Trophoblast cell (in vitro differentiated cells and primary cell): ENCODE measurements around the gene DLGAP1.

Experiments
- DNase-seq, 2 donors: peaks; one replicate each; pipeline ENCODE4 v3.0.0-alpha.2; 2016
- H2AFZ ChIP-seq: 2 replicates; pipeline ENCODE4 v1.6.1; 2013; ENCODE audit warnings: low read length, moderate library complexity, mild to moderate bottlenecking; ENCODE audit not compliant: insufficient read depth, poor library complexity
- H2AK5ac ChIP-seq: 2 replicates; pipeline ENCODE4 v1.6.1; 2013; ENCODE audit warnings: mild to moderate bottlenecking, low read length
- H2BK120ac ChIP-seq: 2 replicates; pipeline ENCODE4 v1.6.1; 2013; ENCODE audit warnings: low read length, mild to moderate bottlenecking, moderate library complexity; ENCODE audit not compliant: insufficient read depth, poor library complexity
- H2BK12ac ChIP-seq: 2 replicates; pipeline ENCODE4 v1.6.1; 2013; ENCODE audit warnings: mild to moderate bottlenecking, low read length, moderate library complexity
- H2BK5ac ChIP-seq: 2 replicates; pipeline ENCODE4 v1.6.1; 2013; ENCODE audit warnings: low read length, low read depth, moderate library complexity, mild to moderate bottlenecking; ENCODE audit not compliant: poor library complexity
- H3K14ac ChIP-seq: 2 replicates; pipeline ENCODE4 v1.6.1; 2013; ENCODE audit warnings: mild to moderate bottlenecking, low read length
- H3K18ac ChIP-seq: 2 replicates; pipeline ENCODE4 v1.6.1; 2013; ENCODE audit warnings: mild to moderate bottlenecking, low read length
- H3K23ac ChIP-seq: 2 replicates; pipeline ENCODE4 v1.6.1; 2013; ENCODE audit warnings: low read length
- H3K27ac ChIP-seq: 2 replicates; pipeline ENCODE4 v1.5.1; 2013; ENCODE audit warnings: low read depth, mild to moderate bottlenecking, inconsistent platforms, low read length, moderate library complexity
- H3K27me3 ChIP-seq: 2 replicates; pipeline ENCODE4 v1.6.1; 2013; ENCODE audit warnings: inconsistent platforms, mild to moderate bottlenecking, low read length, moderate library complexity; ENCODE audit not compliant: insufficient read depth
- H3K36me3 ChIP-seq, 2 experiments: 1 replicate in 1 of 2; 2 replicates in 1 of 2; pipeline ENCODE4 v1.6.1; 2013; ENCODE audit warnings: low read length in 2 of 2, mild to moderate bottlenecking in 2 of 2, moderate library complexity in 1 of 2; ENCODE audit not compliant: insufficient read depth in 2 of 2, control insufficient read depth in 1 of 2
- H3K4ac ChIP-seq: 2 replicates; pipeline ENCODE4 v1.6.1; 2013; ENCODE audit warnings: low read depth, mild to moderate bottlenecking, low read length, moderate library complexity
- H3K4me1 ChIP-seq, 2 experiments: 1 replicate in 1 of 2; 2 replicates in 1 of 2; pipeline ENCODE4 v1.6.1; 2013; ENCODE audit warnings: low read length in 2 of 2, mild to moderate bottlenecking in 2 of 2, moderate library complexity in 1 of 2; ENCODE audit not compliant: insufficient read depth in 2 of 2, control insufficient read depth in 1 of 2
- H3K4me2 ChIP-seq: 2 replicates; pipeline ENCODE4 v1.6.1; 2013; ENCODE audit warnings: inconsistent platforms, mild to moderate bottlenecking, low read length, moderate library complexity
- H3K4me3 ChIP-seq: 2 replicates; pipeline ENCODE4 v1.5.1; 2013; ENCODE audit warnings: mild to moderate bottlenecking, low read depth, low read length, inconsistent platforms
- H3K79me1 ChIP-seq: one replicate; pipeline ENCODE4 v1.6.1; 2013; ENCODE audit warnings: low read length
- H3K79me2 ChIP-seq: 2 replicates; pipeline ENCODE4 v1.6.1; 2013; ENCODE audit warnings: low read length, mild to moderate bottlenecking; ENCODE audit not compliant: control insufficient read depth, insufficient read depth, poor library complexity
- H3K9ac ChIP-seq: 2 replicates; pipeline ENCODE4 v1.6.1; 2013; ENCODE audit warnings: mild to moderate bottlenecking, low read length
- H3K9me3 ChIP-seq: 2 replicates; pipeline ENCODE4 v1.6.1; 2013; ENCODE audit warnings: low read depth, mild to moderate bottlenecking, control low read depth, inconsistent platforms, low read length; ENCODE audit not compliant: insufficient read depth
- H4K12ac ChIP-seq: 2 replicates; pipeline ENCODE4 v1.6.1; 2013; ENCODE audit warnings: low read depth, mild to moderate bottlenecking, low read length, moderate library complexity
- H4K8ac ChIP-seq: 2 replicates; pipeline ENCODE4 v1.6.1; 2013; ENCODE audit warnings: low read depth, mild to moderate bottlenecking, low read length, moderate library complexity
- H4K91ac ChIP-seq: one replicate; pipeline ENCODE4 v1.6.1; 2013; ENCODE audit warnings: low read depth, mild to moderate bottlenecking, low read length, moderate library complexity
- WGBS: extraction: QIAGEN DNeasy Blood & Tissue Kit; methylation state at CpG from one replicate; pipeline ENCODE4 v1.1.7; 2013; ENCODE audit warnings: missing lambda C conversion rate; ENCODE audit not compliant: insufficient read length, insufficient coverage; ENCODE audit errors: extremely low coverage; 5-methylcytosine and 5-hydroxymethylcytosine counted together

DLGAP1 gene

GRCh38 chr18:4236940-4237663, 218.0 kb downstream of the DLGAP1 start:
- Histone ChIP-seq H2BK120ac (no peak overlapping the region), H2BK12ac (no peak overlapping the region), H4K91ac (no peak overlapping the region), H2AFZ (no peak overlapping the region), H3K79me1 (no peaks in the 10 kb centered on the region), H3K79me2 (no peaks in the 10 kb centered on the region), H3K4me3 (no peak overlapping the region), H2BK5ac (no peak overlapping the region), H3K4me2 (no peak overlapping the region), H2AK5ac (no peak overlapping the region), H3K4ac (no peak overlapping the region), H3K36me3 (no peaks in the 10 kb centered on the region), H3K27me3 (no peaks in the 10 kb centered on the region), H3K9me3 (no peaks in the 10 kb centered on the region), H3K27ac (no peak overlapping the region), H3K14ac (no peak overlapping the region), H3K4me1 (no peaks in the 10 kb centered on the region), H3K18ac (no peak overlapping the region), H4K12ac (no peak overlapping the region), H3K9ac (no peak overlapping the region), H3K23ac (no peak overlapping the region), H4K8ac (no peak overlapping the region)
- WGBS, result no CpG with 5 or more reads among the region's 11 CpGs
- no peak for DNase-seq

- H3K18ac ChIP-seq, result no peak overlapping the region
- no peak overlapping the region for H3K4me2 ChIP-seq
- no peaks in the 10 kb centered on the region for H3K4me1 ChIP-seq
- no peak overlapping the region for H2BK12ac ChIP-seq
- H3K79me1 ChIP-seq, result no peaks in the 10 kb centered on the region
- H2AFZ ChIP-seq, result no peak overlapping the region
- no peak overlapping the region for H3K9ac ChIP-seq
- no peak overlapping the region for H2BK120ac ChIP-seq
- no peak overlapping the region for H3K4me3 ChIP-seq
- no peak overlapping the region for H3K14ac ChIP-seq
- DNase-seq, result no peak
- no peaks in the 10 kb centered on the region for H3K9me3 ChIP-seq
- H3K23ac ChIP-seq, result no peak overlapping the region
- H3K27me3 ChIP-seq, result no peaks in the 10 kb centered on the region
- H3K36me3 ChIP-seq, result no peaks in the 10 kb centered on the region
- H3K79me2 ChIP-seq, result no peaks in the 10 kb centered on the region
- WGBS, result no CpG with 5 or more reads among the region's 3 CpGs
- H4K12ac ChIP-seq, result no peak overlapping the region
- no peak overlapping the region for H2BK5ac ChIP-seq
- no peak overlapping the region for H4K91ac ChIP-seq
- H3K4ac ChIP-seq, result no peak overlapping the region
- H3K27ac ChIP-seq, result no peak overlapping the region
- H2AK5ac ChIP-seq, result no peak overlapping the region
- H4K8ac ChIP-seq, result no peak overlapping the region
Observed at GRCh38 chr18:4233468-4233867, 221.6 kb downstream of the DLGAP1 start.

GRCh38 chr18:4232656-4233055, 222.5 kb downstream of the DLGAP1 start:
- Histone ChIP-seq H3K4ac (no peak overlapping the region), H3K27ac (no peak overlapping the region), H2AFZ (no peak overlapping the region)

GRCh38 chr18:4231260-4231659, 223.8 kb downstream of the DLGAP1 start:
- Histone ChIP-seq H2AFZ (no peak overlapping the region), H4K91ac (no peak overlapping the region), H3K9ac (no peak overlapping the region), H2AK5ac (no peak overlapping the region), H3K4me1 (no peaks in the 10 kb centered on the region), H2BK120ac (no peak overlapping the region), H3K9me3 (no peaks in the 10 kb centered on the region), H3K27ac (no peak overlapping the region), H4K12ac (no peak overlapping the region), H2BK12ac (no peak overlapping the region), H2BK5ac (no peak overlapping the region), H3K23ac (no peak overlapping the region), H3K4me3 (no peak overlapping the region), H3K36me3 (no peaks in the 10 kb centered on the region), H3K79me2 (no peaks in the 10 kb centered on the region), H3K79me1 (no peaks in the 10 kb centered on the region), H3K4ac (no peak overlapping the region), H3K27me3 (no peaks in the 10 kb centered on the region), H3K14ac (no peak overlapping the region), H4K8ac (no peak overlapping the region), H3K18ac (no peak overlapping the region), H3K4me2 (no peak overlapping the region)
- DNase-seq, result no peak

More at GRCh38 chr18:4232656-4233055, 222.5 kb downstream of the DLGAP1 start:
- H3K4me3 ChIP-seq, result no peak overlapping the region
- no peak overlapping the region for H3K23ac ChIP-seq
- DNase-seq, result no peak
- no peak overlapping the region for H3K18ac ChIP-seq
- WGBS, result no CpG with 5 or more reads among the region's 2 CpGs
- no peaks in the 10 kb centered on the region for H3K27me3 ChIP-seq
- no peak overlapping the region for H3K14ac ChIP-seq
- H3K36me3 ChIP-seq, result no peaks in the 10 kb centered on the region
- H3K4me1 ChIP-seq, result no peaks in the 10 kb centered on the region
- no peak overlapping the region for H4K12ac ChIP-seq
- no peaks in the 10 kb centered on the region for H3K9me3 ChIP-seq
- H2BK5ac ChIP-seq, result no peak overlapping the region
- no peak overlapping the region for H2BK120ac ChIP-seq
- H3K9ac ChIP-seq, result no peak overlapping the region
- no peaks in the 10 kb centered on the region for H3K79me2 ChIP-seq
- no peak overlapping the region for H2AK5ac ChIP-seq
- no peak overlapping the region for H4K8ac ChIP-seq
- no peak overlapping the region for H4K91ac ChIP-seq
- H2BK12ac ChIP-seq, result no peak overlapping the region
- no peaks in the 10 kb centered on the region for H3K79me1 ChIP-seq
- H3K4me2 ChIP-seq, result no peak overlapping the region
